ENCODE results near the gene SHISA8.

DNA sequence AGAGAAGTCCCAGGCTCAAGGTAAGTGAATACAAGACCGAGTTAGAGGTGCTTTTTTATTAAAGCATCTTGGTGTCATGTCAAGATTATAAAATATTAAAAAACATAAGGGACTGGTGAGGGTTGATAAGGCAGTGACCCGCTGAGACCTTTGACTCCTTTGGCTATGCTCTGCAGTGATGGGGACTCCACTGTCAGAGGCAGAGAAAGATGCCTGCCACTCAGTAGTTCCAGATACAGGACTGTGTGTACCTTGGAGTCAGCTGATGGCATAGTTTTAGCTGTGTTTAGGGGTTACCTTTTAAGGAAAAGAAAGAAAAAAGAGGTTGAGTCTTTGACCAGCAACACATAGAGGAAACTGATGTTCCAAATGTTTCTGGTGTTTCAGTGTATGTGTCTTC lies 40.8 kb downstream of the SHISA8 start:
- TF ChIP-seq CTCF (IDR thresholded peaks at IDR 0.05; ENCODE audit: insufficient read depth, low read length, poor library complexity, severe bottlenecking) (no peak), EZH2phosphoT487 (conservative IDR thresholded peaks at IDR 0.05; ENCODE audit: low read length) (no peak)

All from SU-DHL-6 (cell line).